GM12874 (cell line): ENCODE measurements around the gene SLC6A8.
A peak's percentile ranks its signal among the peaks of the same experiment; 100 is the strongest.

Experiments
- TF ChIP-seq, protein P1 (sequence below): IDR thresholded peaks from 2 replicates; pipeline ENCODE4 v1.5.1; 2011; ENCODE audit warnings: low read depth, mild to moderate bottlenecking, control low read depth, low read length, moderate library complexity; ENCODE audit not compliant: insufficient read depth

Gene SLC6A8

GRCh38 chrX:153722704-153723350 is 35.1 kb downstream of the SLC6A8 start:
- TF ChIP-seq, protein P1, sequence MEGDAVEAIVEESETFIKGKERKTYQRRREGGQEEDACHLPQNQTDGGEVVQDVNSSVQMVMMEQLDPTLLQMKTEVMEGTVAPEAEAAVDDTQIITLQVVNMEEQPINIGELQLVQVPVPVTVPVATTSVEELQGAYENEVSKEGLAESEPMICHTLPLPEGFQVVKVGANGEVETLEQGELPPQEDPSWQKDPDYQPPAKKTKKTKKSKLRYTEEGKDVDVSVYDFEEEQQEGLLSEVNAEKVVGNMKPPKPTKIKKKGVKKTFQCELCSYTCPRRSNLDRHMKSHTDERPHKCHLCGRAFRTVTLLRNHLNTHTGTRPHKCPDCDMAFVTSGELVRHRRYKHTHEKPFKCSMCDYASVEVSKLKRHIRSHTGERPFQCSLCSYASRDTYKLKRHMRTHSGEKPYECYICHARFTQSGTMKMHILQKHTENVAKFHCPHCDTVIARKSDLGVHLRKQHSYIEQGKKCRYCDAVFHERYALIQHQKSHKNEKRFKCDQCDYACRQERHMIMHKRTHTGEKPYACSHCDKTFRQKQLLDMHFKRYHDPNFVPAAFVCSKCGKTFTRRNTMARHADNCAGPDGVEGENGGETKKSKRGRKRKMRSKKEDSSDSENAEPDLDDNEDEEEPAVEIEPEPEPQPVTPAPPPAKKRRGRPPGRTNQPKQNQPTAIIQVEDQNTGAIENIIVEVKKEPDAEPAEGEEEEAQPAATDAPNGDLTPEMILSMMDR = no peak

DNA sequence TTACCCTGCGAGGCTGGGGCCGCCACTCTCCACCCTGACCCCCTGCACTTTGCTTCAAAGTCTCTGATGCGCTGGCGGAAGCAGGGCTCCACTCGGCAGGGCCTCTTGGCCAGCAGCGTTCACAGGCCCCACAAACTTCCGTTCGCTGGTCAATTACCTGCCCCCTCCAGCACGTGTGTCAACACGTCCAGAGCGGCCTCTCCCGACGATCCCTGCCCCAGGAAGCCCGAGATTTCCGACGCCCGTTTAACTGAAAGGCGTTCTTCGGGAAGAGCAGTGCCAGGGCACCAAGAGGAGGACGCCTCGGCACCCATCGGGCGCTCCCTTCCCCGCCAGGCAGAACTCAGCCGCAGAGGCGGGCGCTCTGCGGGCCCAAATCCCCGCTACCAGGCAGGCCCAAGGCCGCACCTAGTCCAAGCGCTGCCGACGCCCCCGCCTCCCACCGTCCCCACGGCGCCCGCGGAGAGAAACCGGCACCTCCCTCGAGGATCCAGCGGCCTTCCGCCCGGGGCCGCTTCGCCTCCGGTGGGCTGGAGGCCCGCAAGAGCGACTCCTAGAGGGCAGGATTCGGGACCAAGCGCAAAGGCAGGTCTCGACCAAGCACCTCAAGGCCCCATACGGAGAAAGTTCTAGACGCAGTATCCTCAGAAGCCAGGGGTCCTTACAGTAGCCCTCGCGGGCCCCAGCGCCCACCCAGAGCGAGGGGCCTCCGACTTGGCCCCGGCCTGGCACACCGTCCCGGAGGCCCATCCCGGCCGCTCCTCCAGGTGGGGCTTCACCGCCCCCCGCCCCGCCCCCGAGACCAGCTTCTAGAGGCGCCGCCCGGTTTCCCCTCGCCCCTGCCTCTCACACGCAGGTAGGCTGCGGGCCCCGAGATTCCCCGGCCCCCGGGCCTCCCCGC is 35.9 kb downstream of the SLC6A8 start:
- TF ChIP-seq, protein P1 = peak; percentile 60

DNA sequence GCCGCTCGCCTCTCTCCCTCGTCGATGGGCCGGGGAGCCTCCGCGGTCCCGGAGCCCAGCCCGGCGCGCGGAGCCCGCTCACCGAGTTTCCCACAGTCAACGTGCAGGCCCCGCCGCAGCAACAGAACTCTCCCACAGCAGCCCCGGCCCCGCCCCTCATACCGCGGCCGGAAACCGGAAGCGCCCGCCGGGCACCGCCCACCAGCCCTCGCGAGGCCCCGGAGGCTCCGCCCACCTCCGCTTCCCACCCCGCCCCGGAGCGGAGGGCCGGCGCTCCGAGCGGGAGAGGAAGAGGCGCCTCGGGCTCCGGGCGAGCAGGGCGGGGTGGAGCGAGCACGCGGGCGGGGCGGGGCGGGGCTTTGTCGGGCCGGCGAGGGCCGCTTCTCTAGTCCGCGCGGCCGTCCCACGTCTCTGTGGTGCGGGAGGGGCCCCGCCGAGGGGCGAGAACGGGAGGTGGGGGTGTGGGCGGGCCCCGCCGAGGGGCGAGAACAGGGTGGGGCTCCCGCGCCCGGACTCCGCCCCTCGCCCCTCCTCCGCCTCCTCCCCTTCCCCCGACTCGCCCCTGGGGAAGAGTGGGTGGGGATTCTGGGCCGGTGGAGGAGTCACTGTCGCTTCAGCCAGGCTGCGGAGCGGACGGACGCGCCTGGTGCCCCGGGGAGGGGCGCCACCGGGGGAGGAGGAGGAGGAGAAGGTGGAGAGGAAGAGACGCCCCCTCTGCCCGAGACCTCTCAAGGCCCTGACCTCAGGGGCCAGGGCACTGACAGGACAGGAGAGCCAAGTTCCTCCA is 36.7 kb downstream of the SLC6A8 start, which contains the start of the genes ABCD1 and BCAP31:
TSS of gene ABCD1 (plus strand) at position 605 of the 787 bp plus-strand sequence. CDS start 411 bp downstream, outside the sequence.
TSS of gene BCAP31 (minus strand) at position 136 of the 787 bp plus-strand sequence. CDS start 1,143 bp downstream, outside the sequence.
- TF ChIP-seq, protein P1 = no peak

DNA sequence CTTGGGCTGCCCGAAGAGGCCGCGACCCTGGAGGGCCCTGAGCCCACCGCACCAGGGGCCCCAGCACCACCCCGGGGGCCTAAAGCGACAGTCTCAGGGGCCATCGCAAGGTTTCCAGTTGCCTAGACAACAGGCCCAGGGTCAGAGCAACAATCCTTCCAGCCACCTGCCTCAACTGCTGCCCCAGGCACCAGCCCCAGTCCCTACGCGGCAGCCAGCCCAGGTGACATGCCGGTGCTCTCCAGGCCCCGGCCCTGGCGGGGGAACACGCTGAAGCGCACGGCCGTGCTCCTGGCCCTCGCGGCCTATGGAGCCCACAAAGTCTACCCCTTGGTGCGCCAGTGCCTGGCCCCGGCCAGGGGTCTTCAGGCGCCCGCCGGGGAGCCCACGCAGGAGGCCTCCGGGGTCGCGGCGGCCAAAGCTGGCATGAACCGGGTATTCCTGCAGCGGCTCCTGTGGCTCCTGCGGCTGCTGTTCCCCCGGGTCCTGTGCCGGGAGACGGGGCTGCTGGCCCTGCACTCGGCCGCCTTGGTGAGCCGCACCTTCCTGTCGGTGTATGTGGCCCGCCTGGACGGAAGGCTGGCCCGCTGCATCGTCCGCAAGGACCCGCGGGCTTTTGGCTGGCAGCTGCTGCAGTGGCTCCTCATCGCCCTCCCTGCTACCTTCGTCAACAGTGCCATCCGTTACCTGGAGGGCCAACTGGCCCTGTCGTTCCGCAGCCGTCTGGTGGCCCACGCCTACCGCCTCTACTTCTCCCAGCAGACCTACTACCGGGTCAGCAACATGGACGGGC is 37.5 kb downstream of the SLC6A8 start:
- TF ChIP-seq, protein P1 = no peak

DNA sequence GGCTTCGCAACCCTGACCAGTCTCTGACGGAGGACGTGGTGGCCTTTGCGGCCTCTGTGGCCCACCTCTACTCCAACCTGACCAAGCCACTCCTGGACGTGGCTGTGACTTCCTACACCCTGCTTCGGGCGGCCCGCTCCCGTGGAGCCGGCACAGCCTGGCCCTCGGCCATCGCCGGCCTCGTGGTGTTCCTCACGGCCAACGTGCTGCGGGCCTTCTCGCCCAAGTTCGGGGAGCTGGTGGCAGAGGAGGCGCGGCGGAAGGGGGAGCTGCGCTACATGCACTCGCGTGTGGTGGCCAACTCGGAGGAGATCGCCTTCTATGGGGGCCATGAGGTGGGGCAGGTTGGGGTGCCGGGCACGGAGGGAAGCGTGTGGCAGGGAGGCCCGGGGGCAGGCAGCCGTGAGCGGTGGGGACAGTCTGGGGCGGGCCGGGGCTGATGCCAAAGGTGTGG is 38.1 kb downstream of the SLC6A8 start:
- TF ChIP-seq, protein P1 = no peak

DNA sequence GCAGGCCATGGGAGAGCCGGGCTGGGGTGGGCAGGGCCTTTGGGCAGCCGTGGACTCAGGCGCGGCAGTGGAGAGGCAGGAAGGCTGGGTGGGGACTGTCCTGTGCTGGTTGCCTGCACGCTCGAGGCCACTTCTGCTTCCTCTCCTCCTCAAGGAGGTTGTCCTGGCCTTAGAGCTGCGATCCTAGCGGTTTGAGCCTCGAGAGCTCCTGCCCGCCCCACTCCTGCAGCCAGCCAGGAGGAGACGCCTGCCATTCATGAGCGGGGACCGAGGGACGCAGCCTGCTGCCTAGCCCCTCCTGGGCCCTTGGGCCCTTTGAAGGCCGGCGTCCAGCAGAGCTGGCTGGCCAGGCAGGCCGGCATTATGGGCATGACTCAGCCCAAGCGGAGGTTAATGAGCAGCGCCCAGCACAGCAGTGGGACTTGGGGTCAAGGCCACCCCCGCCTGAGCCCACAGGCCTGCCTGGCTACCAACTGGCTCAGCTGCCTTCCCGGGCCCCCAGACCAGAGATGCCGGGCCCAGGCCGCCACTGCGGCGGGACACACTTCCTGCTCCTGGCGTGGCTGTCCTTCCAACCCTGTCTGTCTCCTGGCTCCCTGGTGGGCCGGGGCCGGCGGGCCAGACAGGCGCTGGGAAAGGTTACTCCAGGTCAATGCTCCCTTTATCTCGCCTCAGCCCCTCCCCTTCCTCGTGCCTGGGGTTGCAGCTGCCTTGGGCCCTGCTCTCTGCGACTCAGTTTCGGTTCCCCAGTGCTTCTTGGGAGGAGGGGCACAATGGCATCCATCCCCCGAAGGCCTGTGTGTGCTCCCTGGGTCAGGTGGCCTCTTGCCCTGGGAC is 38.8 kb downstream of the SLC6A8 start:
- TF ChIP-seq, protein P1 = no peak
